Vagina (tissue), 2 donors: ENCODE data around the gene SETD5. TPM values are rescaled to one million over a fixed set of nuclear protein-coding genes. Genes with fewer than 3 reads are reported as not detected.
A peak's percentile ranks its signal among the peaks of the same experiment; 100 is the strongest.
"Not testable (repeated sequence)": the region's sequence is repeated elsewhere in the genome, so short reads cannot be mapped to it uniquely, and the experiment has no call there.

Experiments used
- DNase-seq, 2 donors: peaks; one replicate each; pipeline ENCODE4 v3.0.0-alpha.2; 2017; ENCODE audit errors: extremely low spot score in 2 of 2
- H3K27ac ChIP-seq: fragments of 200-600 bp; sonication (generic); one replicate; pipeline ENCODE4 v1.5.1; 2019
- H3K27me3 ChIP-seq: fragments of 200-600 bp; sonication (generic); one replicate; pipeline ENCODE4 v1.5.1; 2019
- H3K36me3 ChIP-seq, 2 donors: fragments of 200-600 bp; sonication (generic); one replicate each; pipeline ENCODE4 v1.5.1; 2017 to 2019
- H3K4me1 ChIP-seq: fragments of 200-600 bp; sonication (generic); one replicate; pipeline ENCODE4 v1.5.1; 2019
- H3K4me3 ChIP-seq, 2 donors: fragments of 200-600 bp; sonication (generic); 1 replicate in 1 of 2; 2 replicates in 1 of 2; pipeline ENCODE4 v1.5.1; 2016 to 2019
- H3K9me3 ChIP-seq: fragments of 200-600 bp; sonication (generic); one replicate; pipeline ENCODE4 v1.5.1; 2019
- CTCF ChIP-seq, 3 experiments: fragments of 450-650 bp in 2 of 3; fragments of 200-600 bp in 1 of 3; sonication (generic) in 1 of 3; IDR thresholded peaks; one replicate each; pipeline ENCODE4 v1.5.1; 2017 to 2019; ENCODE audit warnings: antibody characterized with exemption in 3 of 3, mild to moderate bottlenecking in 2 of 3, moderate library complexity in 2 of 3
- POLR2A ChIP-seq, 2 donors: fragments of 450-650 bp; IDR thresholded peaks; one replicate each; pipeline ENCODE4 v1.6.1; 2017; ENCODE audit warnings: antibody characterized with exemption in 2 of 2, mild to moderate bottlenecking in 2 of 2, moderate library complexity in 2 of 2
- POLR2AphosphoS5 ChIP-seq, 2 donors: sonication (generic); formaldehyde crosslinking; IDR thresholded peaks; one replicate each; pipeline ENCODE4 v1.9.0; 2017; ENCODE audit warnings: antibody characterized with exemption in 2 of 2, mild to moderate bottlenecking in 2 of 2, low read depth in 1 of 2; ENCODE audit not compliant: insufficient read depth in 1 of 2
- intact Hi-C: fragments of 100-400 bp; cut with DNase I; formaldehyde crosslinking; loops from one replicate; pipeline ENCODE4 v1.15.1; 2023
- total RNA-seq: library from RNA; depleted of rRNA; stranded (reverse); fragments of >200 nt; gene quantifications from one replicate; pipeline ENCODE4 v1.2.3, GENCODE V29; 2016

Gene SETD5
- total RNA-seq, 1 donor from 2014 or later: 110 TPM

GRCh38 chr3:9474482-9474881 lies 77.1 kb downstream of the SETD5 start:
- Histone ChIP-seq H3K4me3 (no peak overlapping the region), H3K36me3 (peaks cover 0 to 88% of the 10 kb centered on the region in 2 donors), H3K9me3 (no peaks in the 10 kb centered on the region), H3K27me3 (no peaks in the 10 kb centered on the region), H3K4me1 (no peaks in the 10 kb centered on the region), H3K27ac (no peak overlapping the region)
- TF ChIP-seq CTCF (IDR thresholded peaks at IDR 0.05) (no peak), POLR2A (IDR thresholded peaks at IDR 0.05) (no peak), POLR2AphosphoS5 (IDR thresholded peaks at IDR 0.05; ENCODE audit: insufficient read depth in 1 of 2, low read depth in 1 of 2) (no peak)
- DNase-seq: no peak
- intact Hi-C loops: no loop called here

- Histone ChIP-seq H3K4me3 (no peak overlapping the region), H3K27me3 (no peaks in the 10 kb centered on the region), H3K36me3 (peaks cover 0 to 89% of the 10 kb centered on the region in 2 donors), H3K27ac (no peak overlapping the region), H3K9me3 (no peaks in the 10 kb centered on the region), H3K4me1 (no peaks in the 10 kb centered on the region)
- intact Hi-C loops: no loop called here
- no peak for TF ChIP-seq POLR2AphosphoS5 (IDR thresholded peaks at IDR 0.05; ENCODE audit: insufficient read depth in 1 of 2, low read depth in 1 of 2)
- TF ChIP-seq CTCF (IDR thresholded peaks at IDR 0.05): no peak
- TF ChIP-seq POLR2A (IDR thresholded peaks at IDR 0.05): no peak
- DNase-seq: no peak
Observed at GRCh38 chr3:9476935-9477334, 79.5 kb downstream of the SETD5 start.

- TF ChIP-seq CTCF (IDR thresholded peaks at IDR 0.05): no peak
- TF ChIP-seq POLR2AphosphoS5 (IDR thresholded peaks at IDR 0.05; ENCODE audit: insufficient read depth in 1 of 2, low read depth in 1 of 2): no peak
- TF ChIP-seq POLR2A (IDR thresholded peaks at IDR 0.05): no peak
- no peaks in the 10 kb centered on the region for H3K27me3 ChIP-seq
- no peaks in the 10 kb centered on the region for H3K9me3 ChIP-seq
- H3K36me3 ChIP-seq: peaks cover 0 to 55% of the 10 kb centered on the region in 2 donors
- H3K4me1 ChIP-seq: no peaks in the 10 kb centered on the region
- DNase-seq: no peak
- intact Hi-C loops: no loop called here
- H3K27ac ChIP-seq: no peak overlapping the region
- no peak overlapping the region for H3K4me3 ChIP-seq
Observed at GRCh38 chr3:9480265-9480664, 82.8 kb downstream of the SETD5 start.

- Histone ChIP-seq H3K4me1 (no peaks in the 10 kb centered on the region), H3K36me3 (peaks cover 0 to 13% of the 10 kb centered on the region in 2 donors), H3K9me3 (peaks cover 5% of the 10 kb centered on the region), H3K27me3 (no peaks in the 10 kb centered on the region), H3K27ac (no peak overlapping the region), H3K4me3 (no peak overlapping the region)
- no peak for DNase-seq
- intact Hi-C loops: no loop called here
- TF ChIP-seq CTCF (IDR thresholded peaks at IDR 0.05): no peak
- no peak for TF ChIP-seq POLR2AphosphoS5 (IDR thresholded peaks at IDR 0.05; ENCODE audit: insufficient read depth in 1 of 2, low read depth in 1 of 2)
- no peak for TF ChIP-seq POLR2A (IDR thresholded peaks at IDR 0.05)
Observed at GRCh38 chr3:9485248-9485647, 87.8 kb downstream of the SETD5 start.

- intact Hi-C loops: no loop called here
- H3K27me3 ChIP-seq: no peaks in the 10 kb centered on the region
Observed at GRCh38 chr3:9491506-9491905, 94.1 kb downstream of the SETD5 start.

GRCh38 chr3:9494036-9494435 lies 96.6 kb downstream of the SETD5 start:
- H3K27me3 ChIP-seq, H3K27ac ChIP-seq, H3K36me3 ChIP-seq, H3K9me3 ChIP-seq, intact Hi-C loops, H3K4me1 ChIP-seq, H3K4me3 ChIP-seq: not testable (repeated sequence)
- DNase-seq: peak in 1 of 2 donors; percentile 9

More at GRCh38 chr3:9491506-9491905, 94.1 kb downstream of the SETD5 start:
- Histone ChIP-seq H3K4me3 (no peak overlapping the region), H3K27ac (no peak overlapping the region), H3K4me1 (no peaks in the 10 kb centered on the region), H3K9me3 (peaks cover 5% of the 10 kb centered on the region), H3K36me3 (no peaks in the 10 kb centered on the region)
- no peak for DNase-seq
- TF ChIP-seq POLR2AphosphoS5 (IDR thresholded peaks at IDR 0.05; ENCODE audit: insufficient read depth in 1 of 2, low read depth in 1 of 2) (no peak), CTCF (IDR thresholded peaks at IDR 0.05) (no peak), POLR2A (IDR thresholded peaks at IDR 0.05) (no peak)
